DND-41 (cell line): ENCODE results near the gene SOX21.

ENCODE experiments used
- ATAC-seq: fragments of 200-7000 bp; cut with Tn5 transposase; 3 replicates; pipeline ENCODE4 v1.9.1; 2021; ENCODE audit warnings: low read depth; ENCODE audit not compliant: insufficient read depth
- DNase-seq: peaks from one replicate; pipeline ENCODE4 v3.0.0-alpha.2; 2020
- H2AFZ ChIP-seq: 2 replicates; pipeline ENCODE4 v1.6.0; 2012; ENCODE audit warnings: low read depth, low read length
- H3K27ac ChIP-seq: 2 replicates; pipeline ENCODE4 v1.5.1; 2012; ENCODE audit warnings: low read length, inconsistent platforms
- H3K27me3 ChIP-seq: fragments of 200-600 bp; sonication (generic); 2 replicates; pipeline ENCODE4 v1.6.0; 2012; ENCODE audit warnings: low read length, mild to moderate bottlenecking, inconsistent platforms; ENCODE audit not compliant: insufficient read depth, poor library complexity
- H3K36me3 ChIP-seq: 2 replicates; pipeline ENCODE4 v1.5.1; 2012; ENCODE audit warnings: low read length, inconsistent platforms; ENCODE audit not compliant: insufficient read depth
- H3K4me1 ChIP-seq: 2 replicates; pipeline ENCODE4 v1.5.1; 2012; ENCODE audit warnings: mild to moderate bottlenecking, low read length; ENCODE audit not compliant: insufficient read depth
- H3K4me2 ChIP-seq: 2 replicates; pipeline ENCODE4 v1.6.0; 2012; ENCODE audit warnings: mild to moderate bottlenecking, moderate library complexity, low read length, inconsistent platforms; ENCODE audit not compliant: insufficient read depth
- H3K4me3 ChIP-seq, 2 experiments: fragments of 200-600 bp in 1 of 2; shearing (Covaris generic) in 1 of 2; 2 replicates each; pipeline ENCODE4 v1.5.1; 2012 to 2016; ENCODE audit warnings: inconsistent platforms in 2 of 2, low read length in 2 of 2, mild to moderate bottlenecking in 2 of 2, low read depth in 1 of 2, moderate library complexity in 1 of 2
- H3K79me2 ChIP-seq: 2 replicates; pipeline ENCODE4 v1.6.0; 2012; ENCODE audit warnings: low read length, inconsistent platforms; ENCODE audit not compliant: insufficient read depth
- H3K9ac ChIP-seq: 2 replicates; pipeline ENCODE4 v1.6.0; 2012; ENCODE audit warnings: low read depth, mild to moderate bottlenecking, inconsistent platforms, low read length, moderate library complexity
- H3K9me3 ChIP-seq: 2 replicates; pipeline ENCODE4 v1.5.1; 2012; ENCODE audit warnings: low read length, moderate library complexity, mild to moderate bottlenecking, inconsistent platforms; ENCODE audit not compliant: insufficient read depth, severe bottlenecking
- H4K20me1 ChIP-seq: 2 replicates; pipeline ENCODE4 v1.6.0; 2012; ENCODE audit warnings: low read length; ENCODE audit not compliant: insufficient read depth
- EZH2 ChIP-seq: IDR thresholded peaks from 3 replicates; pipeline ENCODE4 v1.6.1; 2012; ENCODE audit warnings: borderline replicate concordance, low read depth, mild to moderate bottlenecking, moderate library complexity, low read length, inconsistent platforms; ENCODE audit not compliant: severe bottlenecking
- TF ChIP-seq, protein P1 (sequence below): IDR thresholded peaks from 2 replicates; pipeline ENCODE4 v1.5.1; 2012; ENCODE audit warnings: borderline replicate concordance, low read length, moderate library complexity, mild to moderate bottlenecking; ENCODE audit not compliant: poor library complexity, severe bottlenecking; ENCODE audit errors: extremely low read depth

The SOX21 gene

DNA sequence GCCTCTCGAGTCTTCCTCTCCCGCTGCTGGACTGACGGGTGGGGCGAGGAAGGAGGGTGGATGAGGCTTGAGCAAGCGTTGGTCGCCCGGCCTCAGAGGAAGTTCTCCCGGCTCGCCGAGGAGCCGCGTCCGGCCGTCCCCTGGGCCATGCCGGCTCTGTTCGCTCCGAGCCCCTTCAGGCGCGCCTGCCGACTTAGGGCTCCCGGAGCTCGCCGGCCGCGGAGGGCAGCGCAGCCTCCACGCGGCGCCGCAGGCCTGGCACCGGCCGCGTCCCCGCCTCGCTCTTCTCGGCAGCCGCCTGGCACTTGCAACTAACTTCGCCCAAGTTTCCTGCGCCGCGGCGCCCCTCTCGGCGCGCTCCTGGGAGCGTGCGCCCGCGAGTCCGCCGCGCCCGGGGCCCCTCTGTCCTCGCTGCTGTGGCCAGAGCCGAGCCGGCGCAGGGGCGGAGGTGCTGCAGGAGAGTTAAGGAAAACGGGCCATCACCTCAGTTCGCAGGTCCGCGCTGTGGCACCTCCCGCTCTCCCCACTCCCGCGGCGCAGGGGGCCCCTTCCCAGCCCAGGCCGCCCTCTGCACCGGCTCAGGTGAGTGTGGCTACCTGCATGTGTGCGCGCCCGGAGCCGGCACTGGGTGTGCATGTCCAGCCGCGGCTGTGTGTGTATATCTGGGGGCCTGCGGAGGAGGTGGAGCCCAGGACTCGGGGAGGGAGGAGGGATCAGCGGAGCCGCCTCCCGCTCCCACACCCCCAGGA is 641 bp upstream of the SOX21 start:
- no peaks in the 10 kb centered on the region for H3K27me3 ChIP-seq

DNA sequence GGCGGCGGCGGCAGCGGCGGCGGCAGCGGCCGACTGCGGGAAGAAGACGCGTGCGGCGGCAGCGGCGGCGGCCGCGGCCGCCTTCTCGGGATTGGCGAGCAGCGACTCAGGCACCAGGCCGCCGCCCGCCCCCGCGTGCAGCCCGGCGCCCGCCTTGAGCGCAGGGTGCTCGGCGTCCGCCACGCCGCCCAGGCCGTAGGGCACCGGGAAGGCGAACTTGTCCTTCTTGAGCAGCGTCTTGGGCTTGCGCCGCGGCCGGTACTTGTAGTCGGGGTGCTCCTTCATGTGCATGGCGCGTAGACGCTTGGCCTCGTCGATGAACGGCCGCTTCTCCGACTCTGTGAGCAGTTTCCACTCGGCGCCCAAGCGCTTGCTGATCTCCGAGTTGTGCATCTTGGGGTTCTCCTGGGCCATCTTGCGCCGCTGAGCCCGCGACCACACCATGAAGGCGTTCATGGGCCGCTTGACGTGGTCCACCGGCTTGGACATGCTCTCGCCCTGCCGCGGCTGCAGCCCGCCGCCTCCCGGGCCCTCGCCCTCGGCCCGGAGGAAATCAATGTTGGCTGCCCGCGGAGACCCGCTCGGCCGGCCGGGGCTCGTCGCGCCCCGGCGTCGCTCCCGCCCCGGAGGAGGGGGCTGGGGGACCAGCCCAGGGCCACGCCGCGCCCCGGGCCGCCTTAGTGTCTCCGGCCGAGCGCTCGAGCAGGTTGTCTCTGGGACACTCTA is 621 bp downstream of the SOX21 start:
- Histone ChIP-seq H3K79me2 (no peaks in the 10 kb centered on the region), H3K27ac (no peak overlapping the region), H3K4me3 (no peak overlapping the region), H3K27me3 (no peaks in the 10 kb centered on the region), H3K9ac (no peak overlapping the region), H3K9me3 (no peaks in the 10 kb centered on the region), H3K36me3 (no peaks in the 10 kb centered on the region), H3K4me2 (no peak overlapping the region), H3K4me1 (no peaks in the 10 kb centered on the region), H2AFZ (no peak overlapping the region), H4K20me1 (no peaks in the 10 kb centered on the region)
- DNase-seq (no peak), ATAC-seq (no peak)
- no peak for TF ChIP-seq EZH2
- TF ChIP-seq, protein P1, sequence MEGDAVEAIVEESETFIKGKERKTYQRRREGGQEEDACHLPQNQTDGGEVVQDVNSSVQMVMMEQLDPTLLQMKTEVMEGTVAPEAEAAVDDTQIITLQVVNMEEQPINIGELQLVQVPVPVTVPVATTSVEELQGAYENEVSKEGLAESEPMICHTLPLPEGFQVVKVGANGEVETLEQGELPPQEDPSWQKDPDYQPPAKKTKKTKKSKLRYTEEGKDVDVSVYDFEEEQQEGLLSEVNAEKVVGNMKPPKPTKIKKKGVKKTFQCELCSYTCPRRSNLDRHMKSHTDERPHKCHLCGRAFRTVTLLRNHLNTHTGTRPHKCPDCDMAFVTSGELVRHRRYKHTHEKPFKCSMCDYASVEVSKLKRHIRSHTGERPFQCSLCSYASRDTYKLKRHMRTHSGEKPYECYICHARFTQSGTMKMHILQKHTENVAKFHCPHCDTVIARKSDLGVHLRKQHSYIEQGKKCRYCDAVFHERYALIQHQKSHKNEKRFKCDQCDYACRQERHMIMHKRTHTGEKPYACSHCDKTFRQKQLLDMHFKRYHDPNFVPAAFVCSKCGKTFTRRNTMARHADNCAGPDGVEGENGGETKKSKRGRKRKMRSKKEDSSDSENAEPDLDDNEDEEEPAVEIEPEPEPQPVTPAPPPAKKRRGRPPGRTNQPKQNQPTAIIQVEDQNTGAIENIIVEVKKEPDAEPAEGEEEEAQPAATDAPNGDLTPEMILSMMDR: no peak

More for the DNA sequence above, 641 bp upstream of the SOX21 start:
- H3K27ac ChIP-seq: no peak overlapping the region
- H2AFZ ChIP-seq: no peak overlapping the region
- H3K4me3 ChIP-seq: no peak overlapping the region
- no peaks in the 10 kb centered on the region for H4K20me1 ChIP-seq
- TF ChIP-seq EZH2: no peak
- TF ChIP-seq, protein P1: no peak
- no peak overlapping the region for H3K4me2 ChIP-seq
- no peaks in the 10 kb centered on the region for H3K4me1 ChIP-seq
- ATAC-seq (no peak), DNase-seq (no peak)
- no peak overlapping the region for H3K9ac ChIP-seq
- H3K79me2 ChIP-seq: no peaks in the 10 kb centered on the region
- H3K36me3 ChIP-seq: no peaks in the 10 kb centered on the region
- H3K9me3 ChIP-seq: no peaks in the 10 kb centered on the region

DNA sequence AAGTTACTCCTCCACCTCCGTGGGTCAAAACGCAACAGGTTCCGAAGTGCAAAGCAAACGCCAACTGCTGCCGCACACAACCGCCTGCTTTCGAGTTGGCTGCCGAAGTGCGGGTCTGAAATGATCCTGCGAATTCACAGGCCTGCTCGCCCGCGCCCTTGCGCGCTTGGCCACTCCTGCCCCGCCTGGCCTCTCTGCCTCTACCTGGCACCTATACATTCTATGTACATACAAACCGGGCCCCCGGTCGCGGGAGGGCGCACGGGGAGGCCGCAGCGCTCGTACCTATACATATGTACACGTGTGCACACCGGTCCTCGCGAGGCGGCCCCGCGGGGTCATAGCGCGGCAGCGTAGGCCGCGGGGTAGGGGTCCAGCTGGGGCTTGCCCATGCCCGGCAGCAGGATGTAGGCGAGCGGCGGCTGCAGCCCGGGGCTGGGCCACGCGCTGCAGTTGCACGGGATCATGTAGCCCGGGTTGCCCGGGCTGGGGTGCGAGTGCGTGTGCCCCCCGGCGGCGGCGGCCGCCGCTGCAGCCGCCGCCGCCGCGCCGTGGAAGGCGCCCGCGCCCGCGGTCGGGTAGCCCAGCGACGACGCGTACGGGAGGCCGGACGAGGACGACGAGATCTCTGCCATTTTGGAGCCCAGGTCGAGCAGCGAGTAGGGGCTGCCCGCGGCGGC is 1.3 kb downstream of the SOX21 start:
- ATAC-seq (no peak), DNase-seq (no peak)
- H3K4me1 ChIP-seq: no peaks in the 10 kb centered on the region
- H3K36me3 ChIP-seq: no peaks in the 10 kb centered on the region
- no peaks in the 10 kb centered on the region for H3K79me2 ChIP-seq
- no peaks in the 10 kb centered on the region for H4K20me1 ChIP-seq
- H3K9me3 ChIP-seq: no peaks in the 10 kb centered on the region
- no peak overlapping the region for H3K27ac ChIP-seq
- H2AFZ ChIP-seq: no peak overlapping the region
- no peak overlapping the region for H3K9ac ChIP-seq
- TF ChIP-seq, protein P1: no peak
- TF ChIP-seq EZH2: no peak
- no peak overlapping the region for H3K4me2 ChIP-seq
- no peak overlapping the region for H3K4me3 ChIP-seq
- H3K27me3 ChIP-seq: no peaks in the 10 kb centered on the region
